OCI-LY7 (cell line): ENCODE results near the gene TYMP. TPM values are rescaled to one million over a fixed set of nuclear protein-coding genes. Genes with fewer than 3 reads are reported as not detected.

ENCODE experiments used
- BruUV-seq: library from RNA; stranded (reverse); fragments of 400-500 nt; replicated peaks from 2 replicates; lab custom pipeline; 2021; lab: Mats Ljungman, UMichigan
- CTCF ChIA-PET: fragments of 300-600 bp; sonication (Branson Sonifier 250); formaldehyde crosslinking; loops from one replicate; lab custom pipeline; 2022; ENCODE audit warnings: antibody characterized with exemption; ENCODE audit not compliant: unreplicated experiment; lab: Charles Lee
- POLR2A ChIA-PET: fragments of 300-600 bp; sonication (Branson Sonifier 250); formaldehyde crosslinking; loops from one replicate; lab custom pipeline; 2022; ENCODE audit warnings: antibody characterized with exemption; lab: Charles Lee
- DNase-seq: peaks from one replicate; pipeline ENCODE4 v3.0.0-alpha.2; 2015; ENCODE audit warnings: low spot score
- H2AFZ ChIP-seq: fragments of 200-600 bp; sonication (generic), shearing (Covaris generic); 2 replicates; pipeline ENCODE4 v1.6.1; 2014; ENCODE audit warnings: mild to moderate bottlenecking, antibody characterized with exemption, low read length, moderate library complexity
- H3K27ac ChIP-seq: fragments of 200-600 bp; sonication (generic); 2 replicates; pipeline ENCODE4 v1.5.1; 2014; ENCODE audit warnings: mixed run types, low read depth, mild to moderate bottlenecking, moderate library complexity, low read length, inconsistent platforms; ENCODE audit not compliant: poor library complexity, severe bottlenecking
- H3K36me3 ChIP-seq: fragments of 200-600 bp; sonication (generic); 2 replicates; pipeline ENCODE4 v1.6.1; 2014; ENCODE audit warnings: mild to moderate bottlenecking, antibody characterized with exemption, low read length, moderate library complexity, mixed read lengths; ENCODE audit not compliant: insufficient read depth
- H3K4me1 ChIP-seq: fragments of 200-600 bp; sonication (generic); 2 replicates; pipeline ENCODE4 v1.5.1; 2014; ENCODE audit warnings: mild to moderate bottlenecking, low read length; ENCODE audit not compliant: insufficient read depth, poor library complexity, severe bottlenecking
- H3K4me2 ChIP-seq: fragments of 200-600 bp; sonication (generic); 2 replicates; pipeline ENCODE4 v1.6.1; 2014; ENCODE audit warnings: mild to moderate bottlenecking, low read length
- H3K4me3 ChIP-seq: fragments of 200-600 bp; sonication (generic); 2 replicates; pipeline ENCODE4 v1.5.1; 2014; ENCODE audit warnings: mild to moderate bottlenecking, low read depth, low read length; ENCODE audit not compliant: poor library complexity, severe bottlenecking
- H3K79me2 ChIP-seq: fragments of 200-600 bp; sonication (generic); 2 replicates; pipeline ENCODE4 v1.6.1; 2016; ENCODE audit warnings: low read depth, mild to moderate bottlenecking, low read length, moderate library complexity, mixed read lengths; ENCODE audit not compliant: insufficient read depth
- H3K9me2 ChIP-seq: fragments of 200-600 bp; sonication (generic); 2 replicates; pipeline ENCODE4 v1.6.1; 2016; ENCODE audit warnings: mild to moderate bottlenecking, low read length, mixed read lengths; ENCODE audit not compliant: insufficient read depth
- H3K9me3 ChIP-seq: fragments of 200-600 bp; sonication (generic); 2 replicates; pipeline ENCODE4 v1.6.1; 2014; ENCODE audit warnings: mild to moderate bottlenecking, mixed run types, low read length, mixed read lengths
- H4K20me1 ChIP-seq: fragments of 200-600 bp; sonication (generic); 2 replicates; pipeline ENCODE4 v1.6.1; 2014; ENCODE audit warnings: mild to moderate bottlenecking, antibody characterized with exemption, low read length, moderate library complexity, mixed read lengths; ENCODE audit not compliant: insufficient read depth
- CTCF ChIP-seq: fragments of 200-600 bp; sonication (generic); conservative IDR thresholded peaks from 2 replicates; pipeline ENCODE4 v1.5.1; 2014; ENCODE audit warnings: mild to moderate bottlenecking, antibody characterized with exemption, low read length, moderate library complexity, mixed read lengths
- EZH2phosphoT487 ChIP-seq: fragments of 200-600 bp; sonication (generic); IDR thresholded peaks from 2 replicates; pipeline ENCODE4 v1.6.1; 2018; ENCODE audit warnings: low read depth, borderline replicate concordance, mild to moderate bottlenecking, mixed run types, antibody characterized with exemption, low read length, moderate library complexity, mixed read lengths
- intact Hi-C: fragments of 100-400 bp; cut with micrococcal nuclease; formaldehyde crosslinking; loops from one replicate; pipeline ENCODE4 v1.10.0; 2022; ENCODE audit not compliant: unreplicated experiment
- total RNA-seq, 2 experiments: library from RNA; depleted of rRNA in 1 of 2; stranded (reverse); fragments of >200 nt in 1 of 2; shearing (Covaris generic) in 1 of 2; gene quantifications; 2 replicates each; pipeline ENCODE4 v1.2.3, GENCODE V29; 2014 to 2022

The TYMP gene
- total RNA-seq, 2 experiments from 2014 or later, result 3.9 to 4.0 TPM

- H3K36me3 ChIP-seq, result no peaks in the 10 kb centered on the region
- H3K9me3 ChIP-seq, result no peaks in the 10 kb centered on the region
- no TSS peak for BruUV-seq
- no peaks in the 10 kb centered on the region for H3K79me2 ChIP-seq
- CTCF ChIA-PET, result no interaction called here
- H3K4me1 ChIP-seq, result peaks cover 10% of the 10 kb centered on the region
- H3K27ac ChIP-seq, result no peak overlapping the region
- DNase-seq, result no peak
- H3K9me2 ChIP-seq, result no peaks in the 10 kb centered on the region
- no peak overlapping the region for H3K4me3 ChIP-seq
- no peak overlapping the region for H2AFZ ChIP-seq
- TF ChIP-seq EZH2phosphoT487 (no peak), CTCF (no peak)
- no peak overlapping the region for H3K4me2 ChIP-seq
- POLR2A ChIA-PET, result no interaction called here
- no peaks in the 10 kb centered on the region for H4K20me1 ChIP-seq
- intact Hi-C loops, result no loop called here
These were observed 40.2 kb downstream of the TYMP start for GRCh38 chr22:50489363-50490243.

GRCh38 chr22:50488886-50489285 is 40.9 kb downstream of the TYMP start:
- Histone ChIP-seq H3K9me2 (no peaks in the 10 kb centered on the region), H3K36me3 (no peaks in the 10 kb centered on the region), H2AFZ (no peak overlapping the region), H3K27ac (no peak overlapping the region), H4K20me1 (no peaks in the 10 kb centered on the region), H3K79me2 (no peaks in the 10 kb centered on the region), H3K4me3 (no peak overlapping the region), H3K4me1 (peaks cover 17% of the 10 kb centered on the region), H3K9me3 (no peaks in the 10 kb centered on the region), H3K4me2 (no peak overlapping the region)
- TF ChIP-seq EZH2phosphoT487 (no peak), CTCF (no peak)
- no peak for DNase-seq
- CTCF ChIA-PET, result no interaction called here
- intact Hi-C loops, result no loop called here
- no TSS peak for BruUV-seq
- POLR2A ChIA-PET, result no interaction called here

GRCh38 chr22:50488006-50488677 is 41.7 kb downstream of the TYMP start:
- Histone ChIP-seq H3K4me1 (peaks cover 18% of the 10 kb centered on the region), H4K20me1 (no peaks in the 10 kb centered on the region), H3K79me2 (no peaks in the 10 kb centered on the region), H3K36me3 (no peaks in the 10 kb centered on the region), H2AFZ (no peak overlapping the region), H3K4me2 (no peak overlapping the region), H3K9me3 (no peaks in the 10 kb centered on the region), H3K9me2 (no peaks in the 10 kb centered on the region), H3K27ac (no peak overlapping the region), H3K4me3 (no peak overlapping the region)
- intact Hi-C loops, result no loop called here
- no peak for DNase-seq
- ChIA-PET POLR2A (no interaction called here), CTCF (no interaction called here)
- BruUV-seq, result no TSS peak
- no peak for TF ChIP-seq CTCF
- TF ChIP-seq EZH2phosphoT487, result no peak
